ENCODE measurements around the gene METTL9. TPM values are rescaled to one million over a fixed set of nuclear protein-coding genes. Genes with fewer than 3 reads are reported as not detected.
"Not testable (repeated sequence)": the region's sequence is repeated elsewhere in the genome, so short reads cannot be mapped to it uniquely, and the experiment has no call there.

Gene METTL9
- total RNA-seq, 1 experiment from 2014 or later: 173 TPM

GRCh38 chr16:21646091-21646490, 46.7 kb downstream of the METTL9 start:
- Histone ChIP-seq H3K36me3 (replicated peaks; ENCODE audit: control insufficient read depth, insufficient read depth, low read length) (no peaks in the 10 kb centered on the region), H3K4me3 (ENCODE audit: insufficient read depth, low read depth, low read length) (no peak overlapping the region), H3K27me3 (ENCODE audit: control insufficient read depth, insufficient read depth, low read length) (no peaks in the 10 kb centered on the region)
- no peak for DNase-seq

- H3K27me3 ChIP-seq (ENCODE audit: control insufficient read depth, insufficient read depth, low read length): no peaks in the 10 kb centered on the region
- no peaks in the 10 kb centered on the region for H3K36me3 ChIP-seq (replicated peaks; ENCODE audit: control insufficient read depth, insufficient read depth, low read length)
- DNase-seq: no peak
- no peak overlapping the region for H3K4me3 ChIP-seq (ENCODE audit: insufficient read depth, low read depth, low read length)
Measured at GRCh38 chr16:21646721-21647561, 47.6 kb downstream of the METTL9 start.

DNA sequence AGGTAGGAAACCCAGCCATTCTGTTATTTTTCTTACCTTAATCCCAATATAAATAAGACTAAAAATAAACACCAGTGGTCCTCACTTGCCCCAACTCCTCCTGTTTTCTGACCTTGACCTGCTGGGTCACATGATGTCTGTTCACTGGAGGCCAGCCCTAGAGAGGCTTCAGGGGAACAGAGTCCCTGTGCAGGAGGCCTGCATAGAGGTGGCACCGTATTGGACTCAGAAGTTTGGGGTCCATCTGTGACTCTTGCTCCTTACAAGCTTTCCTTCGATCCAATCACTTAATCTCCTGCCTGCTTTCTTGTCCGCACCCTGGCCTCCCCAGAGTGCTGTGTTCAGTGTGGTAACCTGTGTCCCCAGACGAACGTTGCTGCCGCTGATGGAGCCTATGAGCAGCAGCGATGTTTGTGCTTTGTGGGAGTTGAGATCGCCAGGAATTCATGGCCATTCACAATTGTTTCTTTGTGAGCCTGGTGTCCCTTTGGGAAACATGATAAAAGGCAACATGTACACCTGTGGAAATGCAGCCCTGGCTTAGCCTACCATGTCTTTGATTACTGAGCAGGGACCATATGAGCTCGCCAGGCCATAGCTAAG, 48.3 kb downstream of the METTL9 start:
- DNase-seq: no peak

GRCh38 chr16:21649826-21650406, 50.5 kb downstream of the METTL9 start:
- not testable (repeated sequence) for H3K4me3 ChIP-seq (ENCODE audit: insufficient read depth, low read depth, low read length); DNase-seq; H3K27me3 ChIP-seq (ENCODE audit: control insufficient read depth, insufficient read depth, low read length); H3K36me3 ChIP-seq (replicated peaks; ENCODE audit: control insufficient read depth, insufficient read depth, low read length)

More for the DNA sequence above, 48.3 kb downstream of the METTL9 start:
- Histone ChIP-seq H3K27me3 (ENCODE audit: control insufficient read depth, insufficient read depth, low read length) (no peaks in the 10 kb centered on the region), H3K4me3 (ENCODE audit: insufficient read depth, low read depth, low read length) (no peak overlapping the region), H3K36me3 (replicated peaks; ENCODE audit: control insufficient read depth, insufficient read depth, low read length) (no peaks in the 10 kb centered on the region)

DNA sequence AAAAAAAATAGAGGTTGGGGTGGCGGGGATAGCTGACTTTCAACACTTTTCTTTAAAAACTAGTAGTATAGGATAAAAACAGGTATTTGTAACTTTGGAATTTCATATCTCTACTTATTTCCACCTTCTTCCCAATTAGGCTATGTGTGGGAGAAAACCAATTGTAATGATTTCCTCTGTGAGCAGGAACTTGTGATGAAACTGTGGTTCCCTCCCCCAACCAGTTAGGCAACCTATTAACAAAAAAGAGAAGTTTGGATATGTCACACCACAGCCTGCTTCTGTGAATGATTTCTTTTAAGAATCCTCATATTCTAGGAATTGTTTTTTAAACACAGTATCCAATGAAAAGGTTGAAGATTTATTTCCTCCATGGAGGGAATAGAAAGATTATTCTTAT, 51.1 kb downstream of the METTL9 start:
- no peaks in the 10 kb centered on the region for H3K27me3 ChIP-seq (ENCODE audit: control insufficient read depth, insufficient read depth, low read length)
- no peaks in the 10 kb centered on the region for H3K36me3 ChIP-seq (replicated peaks; ENCODE audit: control insufficient read depth, insufficient read depth, low read length)
- no peak for DNase-seq
- H3K4me3 ChIP-seq (ENCODE audit: insufficient read depth, low read depth, low read length): no peak overlapping the region

DNA sequence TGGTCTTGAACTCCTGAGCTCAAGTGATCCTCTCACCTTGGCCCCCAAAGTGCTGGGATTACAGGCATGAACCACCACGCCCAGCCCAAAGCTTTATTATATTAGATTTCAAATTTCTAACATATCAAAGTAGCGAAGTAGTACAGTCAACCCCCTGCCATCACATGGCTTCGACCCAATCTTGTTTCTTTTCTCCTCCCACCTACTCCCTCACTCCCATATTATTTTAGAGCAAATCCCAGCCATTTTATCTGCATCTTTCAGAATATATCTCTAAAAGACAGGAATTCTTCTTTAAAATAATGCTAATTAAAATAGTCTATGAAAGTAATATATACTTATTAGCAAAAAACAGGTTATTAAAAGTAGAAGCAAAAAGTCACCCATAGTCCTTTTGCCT, 52.1 kb downstream of the METTL9 start:
- no peaks in the 10 kb centered on the region for H3K27me3 ChIP-seq (ENCODE audit: control insufficient read depth, insufficient read depth, low read length)
- no peak for DNase-seq
- no peak overlapping the region for H3K4me3 ChIP-seq (ENCODE audit: insufficient read depth, low read depth, low read length)
- H3K36me3 ChIP-seq (replicated peaks; ENCODE audit: control insufficient read depth, insufficient read depth, low read length): no peaks in the 10 kb centered on the region

DNA sequence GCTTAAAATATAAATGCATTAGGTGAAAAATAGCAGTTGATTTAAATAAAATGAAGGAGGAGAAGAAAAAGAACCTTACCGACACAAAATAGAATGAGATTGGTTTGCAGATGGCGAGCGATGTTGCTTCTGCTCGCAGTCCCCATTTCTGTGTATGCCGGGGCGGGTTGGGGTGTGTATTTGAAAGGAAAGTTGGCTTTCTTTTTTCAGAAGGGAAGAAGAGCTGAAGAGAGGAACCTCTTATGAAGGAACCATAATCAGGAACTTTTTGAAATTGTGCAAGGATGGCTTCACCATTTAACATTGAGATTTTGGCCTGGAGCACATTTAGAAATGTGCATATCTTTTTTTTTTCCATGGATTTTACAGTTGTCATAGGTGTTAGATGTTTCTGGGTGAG, 53.1 kb downstream of the METTL9 start, which contains the start of gene IGSF6:
IGSF6 (minus strand) TSS at position 156 of the 400 bp plus-strand sequence; CDS start at position 146, 10 bp downstream.
- DNase-seq: no peak
- Histone ChIP-seq H3K36me3 (replicated peaks; ENCODE audit: control insufficient read depth, insufficient read depth, low read length) (no peaks in the 10 kb centered on the region), H3K27me3 (ENCODE audit: control insufficient read depth, insufficient read depth, low read length) (no peaks in the 10 kb centered on the region), H3K4me3 (ENCODE audit: insufficient read depth, low read depth, low read length) (no peak within 1 kb of the TSS)

- Histone ChIP-seq H3K27me3 (ENCODE audit: control insufficient read depth, insufficient read depth, low read length) (no peaks in the 10 kb centered on the region), H3K4me3 (ENCODE audit: insufficient read depth, low read depth, low read length) (no peak overlapping the region), H3K36me3 (replicated peaks; ENCODE audit: control insufficient read depth, insufficient read depth, low read length) (no peaks in the 10 kb centered on the region)
- DNase-seq: peak; percentile 50
Measured at GRCh38 chr16:21653571-21653970, 54.2 kb downstream of the METTL9 start.

- H3K27me3 ChIP-seq (ENCODE audit: control insufficient read depth, insufficient read depth, low read length): no peaks in the 10 kb centered on the region
- DNase-seq: no peak
Measured at GRCh38 chr16:21654466-21654865, 55.1 kb downstream of the METTL9 start.

DNA sequence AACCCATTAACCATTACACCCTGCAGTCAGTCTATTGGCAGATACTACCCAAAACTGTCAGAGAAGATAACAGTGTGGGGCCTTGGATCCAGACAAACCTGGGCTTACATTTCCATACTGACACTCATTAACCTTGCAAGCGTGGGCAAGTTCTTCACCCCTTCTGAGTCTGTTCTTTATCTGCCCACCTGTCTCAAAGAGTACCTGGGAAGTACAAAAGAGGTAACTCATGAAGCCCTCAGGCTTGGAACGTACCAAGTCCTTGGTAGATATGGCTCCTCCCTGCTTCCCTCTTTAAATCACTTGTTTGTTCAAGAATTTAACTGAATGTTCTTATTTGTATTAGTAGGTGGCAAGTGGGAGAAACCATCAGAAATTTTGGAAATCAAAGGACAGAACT, 55.5 kb downstream of the METTL9 start:
- no peak for DNase-seq
- Histone ChIP-seq H3K4me3 (ENCODE audit: insufficient read depth, low read depth, low read length) (no peak overlapping the region), H3K36me3 (replicated peaks; ENCODE audit: control insufficient read depth, insufficient read depth, low read length) (no peaks in the 10 kb centered on the region), H3K27me3 (ENCODE audit: control insufficient read depth, insufficient read depth, low read length) (no peaks in the 10 kb centered on the region)

More at GRCh38 chr16:21654466-21654865, 55.1 kb downstream of the METTL9 start:
- Histone ChIP-seq H3K4me3 (ENCODE audit: insufficient read depth, low read depth, low read length) (no peak overlapping the region), H3K36me3 (replicated peaks; ENCODE audit: control insufficient read depth, insufficient read depth, low read length) (no peaks in the 10 kb centered on the region)

DNA sequence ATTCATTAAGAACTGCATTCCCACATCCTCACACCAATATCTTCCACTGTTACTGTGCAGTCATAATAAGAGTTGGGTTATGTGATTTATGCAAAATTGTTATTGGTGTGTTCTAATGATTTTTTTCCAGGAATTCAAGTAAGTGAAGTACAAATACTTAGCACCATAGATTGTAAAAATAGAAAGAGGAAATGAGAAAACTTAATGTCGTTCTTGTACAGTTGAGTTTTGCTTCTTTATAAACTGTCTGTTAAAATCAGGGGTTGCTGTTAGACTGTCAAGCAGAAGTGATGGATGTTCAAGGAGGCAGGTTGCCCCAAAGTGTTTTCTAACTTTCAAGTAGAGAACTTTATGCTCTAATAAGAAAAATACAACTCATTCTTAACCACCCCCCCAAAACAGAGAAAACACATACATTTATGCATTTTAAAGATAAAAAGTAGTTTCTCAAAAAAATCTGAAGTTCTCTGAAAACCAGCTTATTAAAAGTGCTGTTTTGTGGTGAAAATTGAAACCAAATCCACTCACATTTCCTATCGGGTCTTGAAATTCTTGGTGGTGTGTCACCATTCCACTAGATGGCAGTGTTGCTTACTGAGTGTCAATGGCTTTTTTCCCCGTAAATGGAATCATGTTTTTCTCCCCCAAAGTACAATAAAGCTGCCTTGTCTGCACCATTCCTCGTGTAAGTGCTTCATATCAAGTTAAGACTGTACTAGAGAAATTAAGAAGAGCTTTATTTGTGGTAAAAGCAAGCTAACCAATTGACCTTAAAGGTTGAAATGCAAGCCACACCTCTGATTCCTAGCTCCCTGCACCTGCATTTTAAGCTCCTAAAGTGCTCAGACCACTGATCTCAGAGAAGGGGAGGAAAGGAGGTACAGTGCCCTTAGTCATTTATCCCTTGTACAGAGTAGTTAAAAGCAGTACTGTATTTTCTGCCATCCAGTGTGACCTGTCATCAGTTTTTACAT, 57.7 kb downstream of the METTL9 start:
- peak; percentile 74 for DNase-seq
- no peak overlapping the region for H3K4me3 ChIP-seq (ENCODE audit: insufficient read depth, low read depth, low read length)
- H3K27me3 ChIP-seq (ENCODE audit: control insufficient read depth, insufficient read depth, low read length): no peaks in the 10 kb centered on the region
- no peaks in the 10 kb centered on the region for H3K36me3 ChIP-seq (replicated peaks; ENCODE audit: control insufficient read depth, insufficient read depth, low read length)

GRCh38 chr16:21659124-21659523, 59.7 kb downstream of the METTL9 start:
- no peak for DNase-seq
- Histone ChIP-seq H3K36me3 (replicated peaks; ENCODE audit: control insufficient read depth, insufficient read depth, low read length) (no peaks in the 10 kb centered on the region), H3K27me3 (ENCODE audit: control insufficient read depth, insufficient read depth, low read length) (no peaks in the 10 kb centered on the region), H3K4me3 (ENCODE audit: insufficient read depth, low read depth, low read length) (no peak overlapping the region)

- Histone ChIP-seq H3K36me3 (replicated peaks; ENCODE audit: control insufficient read depth, insufficient read depth, low read length) (no peaks in the 10 kb centered on the region), H3K4me3 (ENCODE audit: insufficient read depth, low read depth, low read length) (peak within 1 kb of the TSS; percentile 19; the same call in 1 of the 2 replicates), H3K27me3 (ENCODE audit: control insufficient read depth, insufficient read depth, low read length) (no peaks in the 10 kb centered on the region)
- peak; percentile 86 for DNase-seq
Measured at GRCh38 chr16:21663889-21664647, 64.7 kb downstream of the METTL9 start, which contains the start of gene OTOA. Gene OTOA (plus strand): TSS chr16:21663968. CDS start chr16:21678515, 14,547 bp downstream.

Data from H7 (cell line).